ENCODE measurements around the gene MEIOSIN. TPM values are rescaled to one million over a fixed set of nuclear protein-coding genes. Genes with fewer than 3 reads are reported as not detected.

The MEIOSIN gene
- total RNA-seq, 2 donors from 2014 or later: not detected

GRCh38 chr19:45761714-45762113, 28.5 kb downstream of the MEIOSIN start:
- Mint-ChIP-seq H3K27ac (no peak overlapping the region), H3K4me3 (no peak overlapping the region), H3K36me3 (ENCODE audit: low read depth) (no peaks in the 10 kb centered on the region), H3K9me3 (no peaks in the 10 kb centered on the region), H3K4me1 (peaks cover 9% of the 10 kb centered on the region), H3K27me3 (ENCODE audit: insufficient read depth) (peaks cover 7% of the 10 kb centered on the region)
- H3K36me3 ChIP-seq (ENCODE audit: control insufficient read depth, insufficient read depth, low read length): no peaks in the 10 kb centered on the region
- no peaks in the 10 kb centered on the region for H3K9me3 ChIP-seq (ENCODE audit: control insufficient read depth, low read length)
- peak; percentile 86 for DNase-seq
- no peak overlapping the region for H3K4me3 ChIP-seq (ENCODE audit: low read length)
- H3K27ac ChIP-seq (ENCODE audit: low read depth, low read length): no peak overlapping the region
- no peak for TF ChIP-seq CTCF (conservative IDR thresholded peaks at IDR 0.05)
- no peaks in the 10 kb centered on the region for H3K27me3 ChIP-seq (ENCODE audit: control insufficient read depth, insufficient read depth, low read length, poor library complexity, severe bottlenecking)
- H3K4me1 ChIP-seq (ENCODE audit: control insufficient read depth, insufficient read depth, low read length): peaks cover 13% of the 10 kb centered on the region
- H3K9ac ChIP-seq (ENCODE audit: extremely low read depth, low read length, poor library complexity, severe bottlenecking): no peak overlapping the region
- WGBS, 2 experiments (ENCODE audit: insufficient coverage in 1 of 2, insufficient read length in 1 of 2): 71 to 75% methylated on average over 8 to 17 of the region's 17 CpGs

GRCh38 chr19:45762870-45763631, 29.8 kb downstream of the MEIOSIN start:
- 94 to 97% methylated on average over 8 to 15 of the region's 15 CpGs for WGBS, 2 experiments (ENCODE audit: insufficient coverage in 1 of 2, insufficient read length in 1 of 2)
- TF ChIP-seq CTCF (conservative IDR thresholded peaks at IDR 0.05): no peak
- no peaks in the 10 kb centered on the region for H3K9me3 ChIP-seq (ENCODE audit: control insufficient read depth, low read length)
- H3K36me3 ChIP-seq (ENCODE audit: control insufficient read depth, insufficient read depth, low read length): no peaks in the 10 kb centered on the region
- DNase-seq: no peak
- no peak overlapping the region for H3K27ac Mint-ChIP-seq
- H3K4me1 Mint-ChIP-seq: peaks cover 9% of the 10 kb centered on the region
- peaks cover 13% of the 10 kb centered on the region for H3K4me1 ChIP-seq (ENCODE audit: control insufficient read depth, insufficient read depth, low read length)
- no peak overlapping the region for H3K27ac ChIP-seq (ENCODE audit: low read depth, low read length)
- H3K27me3 Mint-ChIP-seq (ENCODE audit: insufficient read depth): peaks cover 2% of the 10 kb centered on the region
- no peak overlapping the region for H3K4me3 Mint-ChIP-seq
- no peaks in the 10 kb centered on the region for H3K27me3 ChIP-seq (ENCODE audit: control insufficient read depth, insufficient read depth, low read length, poor library complexity, severe bottlenecking)
- no peak overlapping the region for H3K9ac ChIP-seq (ENCODE audit: extremely low read depth, low read length, poor library complexity, severe bottlenecking)
- H3K36me3 Mint-ChIP-seq (ENCODE audit: low read depth): no peaks in the 10 kb centered on the region
- H3K9me3 Mint-ChIP-seq: no peaks in the 10 kb centered on the region
- no peak overlapping the region for H3K4me3 ChIP-seq (ENCODE audit: low read length)

- Histone ChIP-seq H3K4me3 (ENCODE audit: low read length) (no peak overlapping the region), H3K36me3 (ENCODE audit: control insufficient read depth, insufficient read depth, low read length) (no peaks in the 10 kb centered on the region), H3K9me3 (ENCODE audit: control insufficient read depth, low read length) (no peaks in the 10 kb centered on the region), H3K9ac (ENCODE audit: extremely low read depth, low read length, poor library complexity, severe bottlenecking) (no peak overlapping the region), H3K27me3 (ENCODE audit: control insufficient read depth, insufficient read depth, low read length, poor library complexity, severe bottlenecking) (no peaks in the 10 kb centered on the region), H3K27ac (ENCODE audit: low read depth, low read length) (no peak overlapping the region), H3K4me1 (ENCODE audit: control insufficient read depth, insufficient read depth, low read length) (peaks cover 13% of the 10 kb centered on the region)
- Mint-ChIP-seq H3K36me3 (ENCODE audit: low read depth) (no peaks in the 10 kb centered on the region), H3K27me3 (ENCODE audit: insufficient read depth) (peaks cover 2% of the 10 kb centered on the region), H3K4me1 (peaks cover 9% of the 10 kb centered on the region), H3K4me3 (no peak overlapping the region), H3K9me3 (no peaks in the 10 kb centered on the region), H3K27ac (no peak overlapping the region)
- TF ChIP-seq CTCF (conservative IDR thresholded peaks at IDR 0.05): no peak
- no peak for DNase-seq
- 82 to 87% methylated on average over 20 to 27 of the region's 27 CpGs for WGBS, 2 experiments (ENCODE audit: insufficient coverage in 1 of 2, insufficient read length in 1 of 2)
Measured at GRCh38 chr19:45763691-45764294, 30.6 kb downstream of the MEIOSIN start.
